HCT116 (cell line): ENCODE results near the gene GNG13. TPM values are rescaled to one million over a fixed set of nuclear protein-coding genes. Genes with fewer than 3 reads are reported as not detected.

Experiments used
- ATAC-seq: fragments of 200-7000 bp; cut with Tn5 transposase; 2 replicates; pipeline ENCODE4 v1.9.1; 2020; ENCODE audit warnings: mild to moderate bottlenecking, moderate library complexity
- BruUV-seq: library from RNA; stranded (reverse); fragments of 400-500 nt; replicated peaks from 2 replicates; lab custom pipeline; 2021; lab: Mats Ljungman, UMichigan
- CTCF ChIA-PET: fragments of 300-600 bp; sonication (Branson Sonifier 250); formaldehyde crosslinking; loops from one replicate; lab custom pipeline; 2021; ENCODE audit warnings: antibody characterized with exemption; lab: Charles Lee
- POLR2A ChIA-PET: fragments of 300-600, 350-600 bp; sonication (Branson Sonifier 250); formaldehyde crosslinking; loops from one replicate; lab custom pipeline; 2021; ENCODE audit warnings: antibody characterized with exemption; lab: Charles Lee
- RAD21 ChIA-PET, 2 experiments: fragments of 300-600 bp; sonication (Branson Sonifier 250); formaldehyde crosslinking; loops; one replicate each; lab custom pipeline; 2023; ENCODE audit warnings: low total read pairs in 2 of 2; ENCODE audit not compliant: uncharacterized antibody in 2 of 2, unreplicated experiment in 2 of 2, low non-redundant PET in 1 of 2; lab: Charles Lee
- DNase-seq: peaks from one replicate; pipeline ENCODE4 v3.0.0-alpha.2; 2010; ENCODE audit warnings: low read depth, low spot score
- H2AFZ ChIP-seq: fragments of 200-600 bp; shearing (Covaris generic), sonication (generic); 2 replicates; pipeline ENCODE4 v1.6.1; 2017; ENCODE audit warnings: low read depth, mixed run types, mixed read lengths, antibody characterized with exemption, low read length; ENCODE audit not compliant: poor library complexity, severe bottlenecking
- H3K27ac ChIP-seq: 2 replicates; pipeline ENCODE4 v1.5.1; 2012; ENCODE audit warnings: low read depth, low read length
- H3K27me3 ChIP-seq: fragments of 200-600 bp; sonication (generic); 2 replicates; pipeline ENCODE4 v1.6.1; 2016; ENCODE audit warnings: mixed run types, low read length, mixed read lengths; ENCODE audit not compliant: insufficient read depth
- H3K36me3 ChIP-seq, 2 experiments: fragments of 200-500 bp in 1 of 2; fragments of 200-600 bp in 1 of 2; sonication (Bioruptor generic) in 1 of 2; sonication (generic) in 1 of 2; 2 replicates each; pipeline versions ENCODE4 v1.5.1 to v1.6.1; 2014 to 2016; ENCODE audit warnings: low read length in 2 of 2, inconsistent platforms in 1 of 2, mixed read lengths in 1 of 2, mixed run types in 1 of 2; ENCODE audit not compliant: insufficient read depth in 2 of 2, control insufficient read depth in 1 of 2
- H3K4me1 ChIP-seq, 2 experiments: fragments of 200-600 bp in 1 of 2; sonication (generic) in 1 of 2; 2 replicates each; pipeline versions ENCODE4 v1.5.1 to v1.6.1; 2012 to 2017; ENCODE audit warnings: low read length in 2 of 2, inconsistent platforms in 1 of 2, mild to moderate bottlenecking in 1 of 2, mixed read lengths in 1 of 2, mixed run types in 1 of 2, moderate library complexity in 1 of 2; ENCODE audit not compliant: insufficient read depth in 2 of 2, control insufficient read depth in 1 of 2
- H3K4me2 ChIP-seq: fragments of 200-600 bp; sonication (generic); 2 replicates; pipeline ENCODE4 v1.6.1; 2017; ENCODE audit warnings: mixed run types, low read length, mixed read lengths
- H3K4me3 ChIP-seq, 2 experiments: fragments of 200-600 bp in 1 of 2; sonication (generic) in 1 of 2; replicated peaks in 1 of 2; 2 replicates each; pipeline ENCODE4 v1.5.1; 2011 to 2016; ENCODE audit warnings: low read length in 2 of 2, control low read depth in 1 of 2, low read depth in 1 of 2, mild to moderate bottlenecking in 1 of 2, mixed read lengths in 1 of 2, mixed run types in 1 of 2
- H3K79me2 ChIP-seq: fragments of 200-600 bp; sonication (generic); 2 replicates; pipeline ENCODE4 v1.6.1; 2017; ENCODE audit warnings: mild to moderate bottlenecking, mixed run types, low read length, moderate library complexity, mixed read lengths; ENCODE audit not compliant: insufficient read depth
- H3K9ac ChIP-seq: fragments of 200-600 bp; sonication (generic); 2 replicates; pipeline ENCODE4 v1.6.1; 2016; ENCODE audit warnings: low read length, mixed read lengths
- H3K9me2 ChIP-seq: fragments of 200-600 bp; sonication (generic), shearing (Covaris generic); 2 replicates; pipeline ENCODE4 v1.6.1; 2017; ENCODE audit warnings: mixed run types, mild to moderate bottlenecking, moderate library complexity; ENCODE audit not compliant: insufficient read depth
- H3K9me3 ChIP-seq, 2 experiments: fragments of 200-500 bp in 1 of 2; fragments of 200-600 bp in 1 of 2; sonication (Bioruptor generic) in 1 of 2; sonication (generic) in 1 of 2; 2 replicates each; pipeline ENCODE4 v1.6.1; 2014 to 2017; ENCODE audit warnings: low read length in 2 of 2, mixed read lengths in 2 of 2, inconsistent platforms in 1 of 2, low read depth in 1 of 2, mild to moderate bottlenecking in 1 of 2, mixed run types in 1 of 2, moderate library complexity in 1 of 2; ENCODE audit not compliant: control insufficient read depth in 1 of 2, insufficient read depth in 1 of 2
- H4K20me1 ChIP-seq: fragments of 200-600 bp; sonication (generic), shearing (Covaris generic); 2 replicates; pipeline ENCODE4 v1.6.1; 2017; ENCODE audit warnings: mixed run types, mild to moderate bottlenecking, moderate library complexity; ENCODE audit not compliant: insufficient read depth
- CEBPB ChIP-seq: IDR thresholded peaks from 2 replicates; pipeline ENCODE4 v1.6.1; 2012; ENCODE audit warnings: low read depth
- CTCF ChIP-seq, 3 experiments: fragments of 200-600 bp in 1 of 3; sonication (generic) in 1 of 3; IDR thresholded peaks in 2 of 3; conservative IDR thresholded peaks in 1 of 3; 2 replicates each; pipeline ENCODE4 v1.5.1; 2012 to 2017; ENCODE audit warnings: low read depth in 2 of 3, low read length in 2 of 3, antibody characterized with exemption in 1 of 3, borderline replicate concordance in 1 of 3, control low read depth in 1 of 3, mild to moderate bottlenecking in 1 of 3, mixed read lengths in 1 of 3, mixed run types in 1 of 3, moderate library complexity in 1 of 3; ENCODE audit not compliant: insufficient read depth in 1 of 3
- EGR1 ChIP-seq: IDR thresholded peaks from 2 replicates; pipeline ENCODE4 v1.6.1; 2012; ENCODE audit warnings: low read depth
- ELF1 ChIP-seq: IDR thresholded peaks from 2 replicates; pipeline ENCODE4 v1.6.1; 2012; ENCODE audit warnings: low read depth, borderline replicate concordance
- EZH2 ChIP-seq: fragments of 200-600 bp; sonication (generic); IDR thresholded peaks from 2 replicates; pipeline ENCODE4 v1.6.1; 2017; ENCODE audit warnings: antibody characterized with exemption, mixed run types
- EZH2phosphoT487 ChIP-seq: fragments of 200-600 bp; IDR thresholded peaks from 2 replicates; pipeline ENCODE4 v1.6.1; 2018; ENCODE audit warnings: antibody characterized with exemption, borderline replicate concordance
- POLR2A ChIP-seq: IDR thresholded peaks from 2 replicates; pipeline ENCODE4 v1.7.0; 2011; ENCODE audit warnings: borderline replicate concordance; ENCODE audit not compliant: insufficient read depth, insufficient read length; ENCODE audit errors: extremely low read depth
- POLR2AphosphoS5 ChIP-seq: IDR thresholded peaks from 2 replicates; pipeline ENCODE4 v1.6.1; 2011; ENCODE audit warnings: mild to moderate bottlenecking, low read depth, low read length, moderate library complexity
- RAD21 ChIP-seq: IDR thresholded peaks from 2 replicates; pipeline ENCODE4 v1.6.1; 2012; ENCODE audit warnings: low read depth, mild to moderate bottlenecking
- SIN3A ChIP-seq: IDR thresholded peaks from 2 replicates; pipeline ENCODE4 v1.6.1; 2012; ENCODE audit warnings: low read depth
- SP1 ChIP-seq: IDR thresholded peaks from 2 replicates; pipeline ENCODE4 v1.6.1; 2012; ENCODE audit warnings: low read depth
- TCF7L2 ChIP-seq: IDR thresholded peaks from 2 replicates; pipeline ENCODE4 v1.7.0; 2011; ENCODE audit warnings: borderline replicate concordance, inconsistent platforms; ENCODE audit not compliant: insufficient read depth, insufficient read length; ENCODE audit errors: extremely low read depth
- ZBTB33 ChIP-seq: IDR thresholded peaks from 2 replicates; pipeline ENCODE4 v1.6.1; 2011; ENCODE audit warnings: mild to moderate bottlenecking, low read length, moderate library complexity; ENCODE audit not compliant: insufficient replicate concordance; ENCODE audit errors: extremely low read depth
- ZNF274 ChIP-seq: fragments of 200-500 bp; sonication (Bioruptor generic); IDR thresholded peaks from 2 replicates; pipeline ENCODE4 v1.6.1; 2014; ENCODE audit warnings: mild to moderate bottlenecking, low read depth, low read length, inconsistent platforms
- intact Hi-C: fragments of 100-400 bp; cut with micrococcal nuclease; formaldehyde crosslinking; loops from 2 replicates; pipeline ENCODE4 v1.10.0; 2022
- total RNA-seq: library from RNA; stranded (reverse); gene quantifications from one replicate; pipeline ENCODE4 v1.2.1, GENCODE V29; 2021; ENCODE audit not compliant: unreplicated experiment
- TF ChIP-seq, protein P1 (sequence below): IDR thresholded peaks from 2 replicates; pipeline ENCODE4 v1.6.1; 2012
- TF ChIP-seq, protein P2 (sequence below): IDR thresholded peaks from 2 replicates; pipeline ENCODE4 v1.6.1; 2012; ENCODE audit warnings: low read depth
- TF ChIP-seq, protein P3 (sequence below): IDR thresholded peaks from 2 replicates; pipeline ENCODE4 v1.6.1; 2012

GNG13 gene
- total RNA-seq, 1 experiment from 2014 or later, result not detected

DNA sequence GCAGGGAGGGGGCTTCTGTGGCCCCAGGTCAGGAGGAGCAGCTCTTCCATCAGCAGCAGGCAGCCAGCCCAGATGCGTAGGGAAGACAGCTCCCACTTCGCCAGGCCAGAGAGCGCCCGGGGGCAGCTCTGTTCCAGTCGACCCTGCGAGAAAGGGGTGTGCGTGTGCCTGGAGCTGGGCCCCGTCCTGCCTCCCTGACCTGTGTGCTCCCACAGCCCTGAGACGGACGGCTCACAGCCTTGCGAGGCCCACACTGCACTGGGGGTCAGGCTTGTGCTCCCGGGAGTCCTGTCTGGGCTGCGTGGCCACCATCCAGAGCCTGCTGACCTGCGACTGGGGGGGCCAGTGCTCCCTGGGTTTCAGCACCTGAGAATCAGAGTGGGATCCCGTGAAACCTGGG, 40.5 kb downstream of the GNG13 start:
- Histone ChIP-seq H3K79me2 (peaks cover 26% of the 10 kb centered on the region), H3K27ac (peak overlapping the region; percentile 97)
- TF ChIP-seq SP1 (no peak), ZNF274 (no peak), EZH2 (no peak), CEBPB (no peak), EGR1 (no peak), ZBTB33 (no peak), ELF1 (no peak), RAD21 (no peak), SIN3A (no peak), POLR2A (no peak), POLR2AphosphoS5 (no peak), CTCF (IDR thresholded peaks at IDR 0.05 in 2 of 3, conservative IDR thresholded peaks at IDR 0.05 in 1 of 3; ENCODE audit: borderline replicate concordance in 1 of 3, insufficient read depth in 1 of 3, low read depth in 2 of 3, low read length in 2 of 3) (no peak), EZH2phosphoT487 (no peak), TCF7L2 (no peak)
- TF ChIP-seq, protein P1, sequence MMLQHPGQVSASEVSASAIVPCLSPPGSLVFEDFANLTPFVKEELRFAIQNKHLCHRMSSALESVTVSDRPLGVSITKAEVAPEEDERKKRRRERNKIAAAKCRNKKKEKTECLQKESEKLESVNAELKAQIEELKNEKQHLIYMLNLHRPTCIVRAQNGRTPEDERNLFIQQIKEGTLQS, result no peak
- TF ChIP-seq, protein P2, sequence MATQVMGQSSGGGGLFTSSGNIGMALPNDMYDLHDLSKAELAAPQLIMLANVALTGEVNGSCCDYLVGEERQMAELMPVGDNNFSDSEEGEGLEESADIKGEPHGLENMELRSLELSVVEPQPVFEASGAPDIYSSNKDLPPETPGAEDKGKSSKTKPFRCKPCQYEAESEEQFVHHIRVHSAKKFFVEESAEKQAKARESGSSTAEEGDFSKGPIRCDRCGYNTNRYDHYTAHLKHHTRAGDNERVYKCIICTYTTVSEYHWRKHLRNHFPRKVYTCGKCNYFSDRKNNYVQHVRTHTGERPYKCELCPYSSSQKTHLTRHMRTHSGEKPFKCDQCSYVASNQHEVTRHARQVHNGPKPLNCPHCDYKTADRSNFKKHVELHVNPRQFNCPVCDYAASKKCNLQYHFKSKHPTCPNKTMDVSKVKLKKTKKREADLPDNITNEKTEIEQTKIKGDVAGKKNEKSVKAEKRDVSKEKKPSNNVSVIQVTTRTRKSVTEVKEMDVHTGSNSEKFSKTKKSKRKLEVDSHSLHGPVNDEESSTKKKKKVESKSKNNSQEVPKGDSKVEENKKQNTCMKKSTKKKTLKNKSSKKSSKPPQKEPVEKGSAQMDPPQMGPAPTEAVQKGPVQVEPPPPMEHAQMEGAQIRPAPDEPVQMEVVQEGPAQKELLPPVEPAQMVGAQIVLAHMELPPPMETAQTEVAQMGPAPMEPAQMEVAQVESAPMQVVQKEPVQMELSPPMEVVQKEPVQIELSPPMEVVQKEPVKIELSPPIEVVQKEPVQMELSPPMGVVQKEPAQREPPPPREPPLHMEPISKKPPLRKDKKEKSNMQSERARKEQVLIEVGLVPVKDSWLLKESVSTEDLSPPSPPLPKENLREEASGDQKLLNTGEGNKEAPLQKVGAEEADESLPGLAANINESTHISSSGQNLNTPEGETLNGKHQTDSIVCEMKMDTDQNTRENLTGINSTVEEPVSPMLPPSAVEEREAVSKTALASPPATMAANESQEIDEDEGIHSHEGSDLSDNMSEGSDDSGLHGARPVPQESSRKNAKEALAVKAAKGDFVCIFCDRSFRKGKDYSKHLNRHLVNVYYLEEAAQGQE, result no peak
- TF ChIP-seq, protein P3, sequence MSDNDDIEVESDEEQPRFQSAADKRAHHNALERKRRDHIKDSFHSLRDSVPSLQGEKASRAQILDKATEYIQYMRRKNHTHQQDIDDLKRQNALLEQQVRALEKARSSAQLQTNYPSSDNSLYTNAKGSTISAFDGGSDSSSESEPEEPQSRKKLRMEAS, result no peak
- TF ChIP-seq, all 23 proteins: peak for 0
- Histone ChIP-seq H3K4me3 (peak overlapping the region; percentile 78 to 95; a peak in 3 of 4 replicates), H3K9me3 (peaks cover 0 to 7% of the 10 kb centered on the region in 2 experiments; a peak in 1 of 4 replicates), H3K4me1 (peaks cover 34 to 47% of the 10 kb centered on the region in 2 experiments), H3K9me2 (no peaks in the 10 kb centered on the region), H3K4me2 (peak overlapping the region; percentile 99), H4K20me1 (no peaks in the 10 kb centered on the region), H3K27me3 (no peaks in the 10 kb centered on the region), H3K36me3 (no peaks in the 10 kb centered on the region; a peak in 2 of 4 replicates), H3K9ac (peak overlapping the region; percentile 95), H2AFZ (no peak overlapping the region)
- ATAC-seq (no peak), DNase-seq (no peak)
- RAD21 ChIA-PET, result interaction anchor here (1.2 kb wide), 2 partner anchors 11 to 19 kb away, joined by 4 to 5 read pairs; partner anchors contain the start of gene CIAO3 (in 1 of the 2)
- BruUV-seq, result no TSS peak
- intact Hi-C loops, result no loop called here
- POLR2A ChIA-PET, result interaction anchor here (1.2 to 1.8 kb wide), 2 partner anchors 33 to 43 kb away, joined by 3 to 12 read pairs; partner anchors contain the start of genes CCDC78 and HAGHL
- CTCF ChIA-PET, result interaction anchor here (1.0 to 2.9 kb wide), 4 partner anchors 11 to 40 kb away, joined by 3 to 11 read pairs (median 7); partner anchors contain the start of gene ANTKMT
